DMS53 treated with DMSO at 0.1 percent for 48 hours (cell line): ENCODE results near the gene ALAD.
"Not testable (repeated sequence)": the region's sequence is repeated elsewhere in the genome, so short reads cannot be mapped to it uniquely, and the experiment has no call there.

Source experiments
- DNase-seq: peaks from one replicate; lab custom pipeline; 2025; ENCODE audit not compliant: unreplicated experiment; lab: John Stamatoyannopoulos, UW

The ALAD gene

GRCh38 chr9:113401027-113401792, at the start of gene ALAD:
ALAD (minus strand) TSS chr9:113401284; CDS start chr9:113393559, 7,725 bp downstream.
- DNase-seq = peak; percentile 87

- no peak for DNase-seq
These were observed 48.3 kb upstream of the ALAD start for GRCh38 chr9:113449376-113449775.

- DNase-seq = peak; percentile 37
These were observed 45.2 kb upstream of the ALAD start for GRCh38 chr9:113446323-113446740.

DNA sequence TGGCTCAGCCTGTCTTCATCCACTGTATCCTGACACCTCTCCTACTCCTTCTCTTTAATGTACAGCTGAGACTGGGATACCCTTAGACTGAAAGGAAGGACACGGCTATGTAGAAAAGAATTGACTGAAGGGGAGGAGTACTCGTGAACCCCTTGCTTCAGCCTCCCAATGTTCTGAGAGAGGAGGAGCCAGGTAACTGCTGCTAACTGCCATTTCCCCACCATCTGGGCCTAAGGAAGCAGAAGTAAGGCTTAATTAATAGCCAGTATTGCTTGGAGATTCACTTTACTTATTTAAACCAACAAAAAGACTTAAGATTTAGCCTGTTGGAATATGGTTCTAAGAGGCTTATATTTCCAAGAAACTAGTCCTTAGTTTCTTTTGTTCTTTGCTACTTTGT, 43.7 kb upstream of the ALAD start:
- no peak for DNase-seq

DNA sequence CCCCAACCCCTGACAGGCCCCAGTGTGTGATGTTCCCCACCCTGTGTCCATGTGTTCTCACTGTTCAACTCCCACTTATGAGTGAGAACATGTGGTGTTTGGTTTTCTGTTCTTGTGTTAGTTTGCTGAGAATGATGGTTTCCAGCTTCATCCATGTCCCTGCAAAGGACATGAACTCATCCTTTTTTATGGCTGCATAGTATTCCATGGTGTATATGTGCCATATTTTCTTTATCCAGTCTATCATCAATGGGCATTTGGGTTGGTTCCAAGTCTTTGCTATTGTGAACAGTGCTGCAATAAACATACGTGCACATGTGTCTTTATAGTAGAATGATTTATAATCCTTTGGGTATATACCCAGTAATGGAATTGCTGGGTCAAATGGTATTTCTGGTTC, 36.6 kb upstream of the ALAD start:
- not testable (repeated sequence) for DNase-seq

- no peak for DNase-seq
These were observed 35.8 kb upstream of the ALAD start for GRCh38 chr9:113436728-113437515.

- DNase-seq = no peak
These were observed 30.1 kb upstream of the ALAD start for GRCh38 chr9:113431191-113431590.

DNA sequence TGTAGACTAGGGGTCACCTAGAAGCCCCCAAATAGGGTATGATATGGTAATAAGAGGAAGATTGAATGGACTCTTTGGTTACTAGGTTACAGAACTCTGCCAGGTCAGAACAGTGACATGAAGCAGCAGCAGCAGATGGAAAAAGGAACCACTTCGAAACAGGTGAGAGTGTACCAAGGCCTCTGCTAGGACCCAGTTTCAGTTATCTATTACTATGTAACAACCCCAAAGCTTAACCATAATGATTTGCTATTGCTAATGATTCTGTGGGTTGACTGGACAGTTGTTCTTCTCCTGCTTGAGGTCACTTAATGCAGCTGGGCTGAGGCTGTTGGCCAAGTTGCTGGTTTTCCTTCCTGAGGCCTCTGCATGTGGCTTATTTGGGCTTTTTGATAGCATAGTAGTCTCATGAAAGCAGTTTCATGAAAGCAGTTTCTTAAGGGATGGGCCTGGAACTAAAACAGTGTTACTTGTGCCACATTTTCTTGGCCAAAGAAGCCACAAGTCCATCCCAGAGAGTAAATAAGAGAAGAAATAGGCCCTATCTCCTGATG, 27.1 kb upstream of the ALAD start:
- no peak for DNase-seq

GRCh38 chr9:113427629-113428028, 26.5 kb upstream of the ALAD start:
- no peak for DNase-seq

DNA sequence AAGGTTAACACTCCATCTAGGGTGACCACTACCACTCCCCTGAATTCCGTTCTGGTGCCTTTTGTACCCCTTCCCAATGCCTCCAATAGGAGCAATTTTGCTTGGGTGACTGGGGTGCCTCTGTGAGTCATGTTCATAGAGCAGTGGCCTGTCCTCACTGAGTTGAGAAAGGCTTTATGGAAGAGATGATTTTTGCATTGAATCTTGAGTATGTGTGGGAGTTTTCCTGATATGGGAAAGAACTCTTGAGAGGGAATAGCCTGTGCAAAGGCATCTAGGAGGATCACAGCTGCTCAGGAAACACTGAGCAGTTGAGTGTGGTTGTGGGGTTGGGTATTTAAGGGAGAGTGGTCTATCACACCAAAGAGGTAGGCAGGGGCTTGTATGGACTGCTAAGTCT, 25.6 kb upstream of the ALAD start:
- DNase-seq = no peak

- no peak for DNase-seq
These were observed 24.0 kb upstream of the ALAD start for GRCh38 chr9:113425072-113425471.

GRCh38 chr9:113421726-113422125, 20.6 kb upstream of the ALAD start:
- DNase-seq = no peak

GRCh38 chr9:113417370-113417769, 16.3 kb upstream of the ALAD start:
- no peak for DNase-seq

DNA sequence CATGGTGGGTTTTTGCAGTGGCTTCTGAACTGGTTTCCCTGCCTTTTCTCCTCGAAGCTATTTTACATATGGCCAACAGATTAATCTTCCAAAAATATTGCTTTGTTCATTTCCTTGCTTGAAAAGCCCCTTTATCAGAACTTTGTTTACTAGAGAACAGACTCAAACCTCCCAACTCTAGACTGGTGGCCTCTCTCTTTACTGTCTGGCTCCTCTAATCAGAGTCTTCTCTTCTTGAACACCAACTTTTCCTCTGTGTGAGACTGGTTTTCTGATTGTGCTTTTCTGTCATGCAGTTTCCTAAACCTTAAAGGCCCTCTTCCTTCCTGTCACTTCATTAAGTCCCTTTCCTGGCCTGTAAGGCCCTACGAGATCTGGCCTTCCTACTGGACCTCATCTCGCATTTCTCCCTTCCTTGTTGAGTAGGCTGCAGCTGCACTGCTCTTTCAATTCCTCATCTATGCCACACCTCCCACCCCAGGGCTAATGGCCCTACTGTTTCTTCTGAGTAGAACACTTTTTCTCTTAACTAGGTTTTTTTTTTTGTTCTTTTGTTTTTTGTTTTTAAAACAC, 15.2 kb upstream of the ALAD start:
- no peak for DNase-seq

- peak; percentile 82 for DNase-seq
These were observed 9.3 kb upstream of the ALAD start, which contains the start of the genes C9orf43 and POLE3 for GRCh38 chr9:113410207-113410864. C9orf43 (plus strand) TSS chr9:113410747; CDS start chr9:113413494, 2,747 bp downstream. POLE3 (minus strand) TSS chr9:113410675; CDS start chr9:113410293, 382 bp downstream.

DNA sequence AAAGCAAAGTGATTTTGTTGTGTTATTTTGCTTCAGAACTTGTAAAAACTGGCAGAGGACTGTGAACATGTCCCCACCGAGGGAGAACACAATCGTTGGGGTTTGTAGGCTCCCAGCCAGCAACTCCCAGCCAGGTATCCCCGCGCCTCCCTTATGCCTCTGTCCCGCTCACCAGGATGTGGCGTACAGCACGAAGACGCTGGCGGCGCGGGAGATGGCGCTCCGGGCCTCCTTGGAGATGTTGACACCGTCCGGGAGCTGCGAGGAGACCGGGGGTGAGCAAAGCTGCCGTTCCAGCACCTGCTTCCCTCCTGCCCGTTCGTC, 8.8 kb upstream of the ALAD start:
- DNase-seq = no peak

DNA sequence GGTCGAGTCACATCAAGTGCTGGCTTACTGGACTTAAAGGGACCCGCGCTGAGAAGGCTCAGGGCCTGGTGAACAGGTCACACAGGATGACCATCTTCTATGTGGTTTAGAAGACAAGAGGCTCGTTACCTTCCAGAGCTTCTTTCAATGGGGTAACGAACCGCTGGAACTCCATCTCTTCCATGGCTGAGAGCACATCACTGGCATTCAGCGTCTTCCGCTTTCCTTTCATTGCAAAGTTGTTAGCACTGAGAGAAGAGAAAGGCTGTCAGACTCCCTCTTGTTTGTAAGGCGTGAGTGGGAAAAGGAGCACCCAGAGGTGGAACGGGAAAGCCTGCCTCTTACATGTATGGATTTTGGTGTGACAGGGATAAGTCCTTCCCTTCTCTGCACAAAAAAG, 8.4 kb upstream of the ALAD start:
- no peak for DNase-seq

GRCh38 chr9:113406873-113407511, 5.9 kb upstream of the ALAD start:
- DNase-seq = peak; percentile 41

GRCh38 chr9:113406353-113406752, 5.3 kb upstream of the ALAD start:
- DNase-seq = not testable (repeated sequence)

DNA sequence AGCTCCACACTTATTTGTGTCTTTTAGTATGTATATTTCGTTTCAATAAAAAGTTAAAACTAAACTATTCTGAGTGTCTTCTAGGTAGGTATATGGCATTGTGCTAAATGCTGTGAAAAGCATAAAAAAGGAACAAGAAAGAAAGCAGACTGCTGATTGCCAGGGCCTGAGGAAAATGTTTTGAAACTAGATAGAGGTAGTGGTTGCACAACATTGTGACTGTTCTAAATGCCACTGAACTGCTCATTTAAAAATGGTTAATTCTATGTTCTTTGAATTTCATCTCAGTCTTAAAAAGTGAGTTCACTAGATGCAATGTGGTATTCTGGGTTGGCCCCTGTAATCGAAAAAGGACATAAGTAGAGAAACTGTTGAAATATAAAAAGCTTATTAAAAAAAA, 2.6 kb upstream of the ALAD start:
- DNase-seq = no peak
